Measurements from ENCODE around the gene MED27.

- no peak for TF ChIP-seq EZH2 (IDR thresholded peaks at IDR 0.05; ENCODE audit: insufficient read depth, poor library complexity, severe bottlenecking)
- no peak for TF ChIP-seq EZH2phosphoT487 (IDR thresholded peaks at IDR 0.05; ENCODE audit: insufficient read depth, low read depth)
Measured at GRCh38 chr9:131851414-131851813, 228.3 kb downstream of the MED27 start.
